Activated CD4-positive, alpha-beta T cell treated with anti-CD3 and anti-CD28 coated beads, Interleukin-2, Interleukin-6, amounts not matched to agents 100 ng/mL and 50 ng/mL, durations not matched to agents 16 hours and 8 hours (primary cell): ENCODE data around the gene KRTAP13-2.

Experiments used
- DNase-seq: peaks from one replicate; pipeline ENCODE4 v3.0.0-alpha.2; 2020

The KRTAP13-2 gene, protein sequence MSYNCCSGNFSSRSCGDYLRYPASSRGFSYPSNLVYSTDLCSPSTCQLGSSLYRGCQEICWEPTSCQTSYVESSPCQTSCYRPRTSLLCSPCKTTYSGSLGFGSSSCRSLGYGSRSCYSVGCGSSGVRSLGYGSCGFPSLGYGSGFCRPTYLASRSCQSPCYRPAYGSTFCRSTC

DNA sequence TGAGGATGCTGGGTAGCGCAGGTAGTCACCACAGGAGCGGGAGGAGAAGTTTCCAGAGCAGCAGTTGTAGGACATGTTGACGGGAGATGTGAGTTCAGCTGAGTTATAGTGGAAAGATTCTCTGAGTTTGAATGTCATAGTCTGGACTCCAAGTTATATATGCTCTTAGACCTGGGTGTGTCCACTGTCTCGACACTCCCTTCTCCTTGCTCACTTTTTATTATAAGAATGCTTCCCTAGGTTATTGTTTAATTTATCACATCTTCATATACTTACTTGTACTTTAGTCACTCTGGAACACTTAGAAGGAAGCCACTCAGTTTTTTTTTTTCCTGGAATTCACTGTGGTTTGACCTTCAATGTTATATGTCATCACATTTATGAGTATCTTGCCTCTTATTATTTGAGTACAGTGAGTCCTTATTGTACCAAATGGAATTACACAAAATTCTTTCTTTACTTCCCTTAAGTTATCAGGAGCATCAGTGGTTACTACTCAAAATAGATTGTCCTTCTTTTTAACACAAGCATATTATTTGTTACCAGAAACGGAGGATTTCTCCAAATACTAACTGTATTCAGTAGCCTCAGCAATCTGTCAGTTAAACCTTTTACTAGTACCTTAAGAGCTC lies at the start of gene KRTAP13-2:
Gene KRTAP13-2, minus strand, starts transcription at position 133 of the 632 bp plus-strand sequence. Its CDS starts 58 bp downstream, at position 75.
- DNase-seq = no peak

DNA sequence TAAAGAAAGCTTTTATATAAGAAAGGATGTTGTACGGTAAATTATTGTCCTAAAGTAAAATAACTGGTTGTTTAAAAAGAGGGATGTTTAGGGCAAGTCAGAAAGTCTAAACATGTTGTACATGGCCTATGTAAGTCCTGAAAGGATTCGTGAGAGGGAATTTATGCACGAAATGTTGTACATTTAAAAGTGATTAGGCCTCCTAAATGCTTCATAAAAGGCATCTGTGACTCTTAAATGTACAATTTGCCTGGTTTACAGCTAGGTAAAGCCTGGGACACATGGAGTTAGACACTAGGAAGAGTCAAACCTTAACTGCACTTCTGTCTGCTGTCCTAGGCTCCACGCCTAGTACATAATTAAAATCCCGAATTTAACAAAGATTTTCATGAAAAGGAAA lies 43.9 kb upstream of the KRTAP13-2 start:
- DNase-seq = no peak

DNA sequence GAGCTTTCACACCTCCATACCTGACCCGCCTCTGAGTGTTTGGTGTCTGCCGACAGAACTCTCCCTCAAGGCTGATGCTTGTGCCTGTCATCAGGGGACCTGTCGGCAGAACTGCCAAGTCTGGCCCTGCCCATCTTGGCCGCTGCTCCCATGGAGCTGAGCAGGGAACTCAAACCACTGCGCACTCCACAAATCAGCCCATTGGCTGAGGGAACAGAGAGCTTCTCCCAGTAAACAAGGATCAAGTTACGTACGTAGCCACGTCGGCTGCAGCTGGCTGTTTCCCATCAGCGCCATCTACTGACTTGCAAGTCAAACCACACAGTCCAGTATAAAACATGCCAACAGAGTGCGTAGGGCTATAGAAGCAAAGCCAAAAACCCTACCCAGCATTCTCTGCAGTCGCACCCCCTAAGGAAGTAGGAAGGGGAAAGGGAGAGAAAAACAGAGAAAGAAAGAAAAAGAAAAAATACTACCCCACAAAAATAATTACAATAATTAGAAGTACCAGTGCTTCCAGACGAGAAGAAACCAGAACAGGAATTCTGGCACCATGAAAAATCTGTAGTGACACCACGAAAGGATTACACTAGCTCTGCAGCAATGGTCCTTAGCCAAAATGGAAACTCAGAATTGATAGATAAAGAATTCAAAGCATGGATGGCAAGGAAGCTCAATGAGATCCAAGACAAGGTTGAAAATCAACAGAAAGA lies 36.9 kb upstream of the KRTAP13-2 start:
- peak; percentile 50 for DNase-seq

DNA sequence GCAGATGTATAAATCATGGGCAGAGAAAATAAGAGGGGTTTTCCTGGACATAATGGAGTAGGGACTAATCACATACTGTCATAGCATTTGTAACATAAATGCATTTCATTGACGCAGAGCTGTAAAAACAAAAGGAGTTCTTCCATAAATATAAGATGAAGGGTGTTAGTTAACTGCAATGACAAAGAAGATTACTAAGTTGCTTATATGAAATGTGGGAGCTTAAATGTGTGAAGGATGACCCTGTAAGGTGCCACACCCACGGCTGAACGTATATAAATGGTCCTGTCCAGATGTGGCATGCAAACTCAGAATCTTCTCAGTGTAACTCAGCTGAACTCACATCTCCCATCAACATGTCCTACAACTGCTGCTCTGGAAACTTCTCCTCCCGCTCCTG lies 23.7 kb upstream of the KRTAP13-2 start, which contains the start of gene KRTAP13-1:
Gene KRTAP13-1, plus strand, starts transcription at position 301 of the 400 bp plus-strand sequence. Its CDS starts 56 bp downstream, at position 357.
- no peak for DNase-seq

DNA sequence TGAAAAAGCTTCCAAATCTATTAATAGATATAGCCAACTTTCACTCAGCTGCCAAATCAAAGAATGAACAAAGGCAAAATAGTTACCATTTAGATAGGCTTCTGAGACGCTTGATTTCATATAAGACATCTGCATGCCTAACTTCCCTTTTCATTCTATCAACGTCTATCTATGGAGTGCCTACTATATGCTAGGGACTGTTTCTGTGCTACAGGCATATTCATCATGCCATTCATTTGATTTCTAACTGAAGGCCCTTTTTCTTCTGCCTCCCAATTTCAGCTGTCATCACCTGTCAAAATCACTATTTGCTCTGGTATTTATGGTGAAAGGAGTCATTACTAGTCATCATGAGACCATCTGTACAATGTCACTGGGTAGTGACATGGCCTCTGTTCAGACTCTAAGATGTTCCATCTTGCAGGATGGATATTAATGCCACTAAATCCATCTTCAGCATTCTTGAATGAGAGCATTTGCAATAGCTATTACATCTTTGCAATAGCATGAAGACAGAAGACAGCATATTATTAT lies 19.5 kb upstream of the KRTAP13-2 start:
- DNase-seq = no peak

DNA sequence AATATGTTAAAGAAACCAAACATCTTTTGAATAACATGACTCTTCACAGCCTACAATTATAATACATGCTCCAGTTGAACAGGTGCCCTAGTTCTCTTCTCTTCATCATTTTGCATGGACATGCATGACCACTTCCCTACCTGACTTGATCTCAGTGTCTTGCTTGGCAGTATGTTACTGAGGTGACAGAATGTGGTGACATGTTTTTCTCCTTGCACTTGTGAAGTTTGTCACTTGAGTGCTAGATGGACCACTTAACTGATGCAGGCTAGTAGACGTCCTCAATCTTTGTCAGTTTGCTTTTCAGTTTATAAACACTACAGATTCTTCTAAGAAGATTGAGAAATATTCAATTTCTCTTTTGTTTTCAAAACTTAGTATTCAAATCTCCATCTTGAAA lies 10.1 kb upstream of the KRTAP13-2 start:
- DNase-seq = no peak

DNA sequence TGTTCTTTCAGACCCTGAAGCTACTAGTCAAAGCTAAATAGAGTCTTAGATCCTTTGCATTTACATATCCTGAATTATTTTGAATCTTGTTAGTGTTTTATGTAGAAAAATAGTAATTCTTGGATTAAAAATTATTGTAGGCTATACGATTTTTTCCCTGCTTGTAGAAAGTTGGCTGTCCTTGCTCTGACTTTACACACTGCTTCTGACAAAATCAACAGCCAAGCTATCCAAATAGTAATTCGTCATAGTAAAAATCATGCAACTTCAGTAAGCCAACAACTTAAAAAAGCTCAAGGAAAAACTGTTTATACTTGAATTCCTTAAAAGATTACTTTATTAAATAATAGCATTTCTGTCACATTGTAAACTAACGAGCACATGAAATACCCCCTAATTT lies 16.2 kb downstream of the KRTAP13-2 start:
- DNase-seq = no peak

DNA sequence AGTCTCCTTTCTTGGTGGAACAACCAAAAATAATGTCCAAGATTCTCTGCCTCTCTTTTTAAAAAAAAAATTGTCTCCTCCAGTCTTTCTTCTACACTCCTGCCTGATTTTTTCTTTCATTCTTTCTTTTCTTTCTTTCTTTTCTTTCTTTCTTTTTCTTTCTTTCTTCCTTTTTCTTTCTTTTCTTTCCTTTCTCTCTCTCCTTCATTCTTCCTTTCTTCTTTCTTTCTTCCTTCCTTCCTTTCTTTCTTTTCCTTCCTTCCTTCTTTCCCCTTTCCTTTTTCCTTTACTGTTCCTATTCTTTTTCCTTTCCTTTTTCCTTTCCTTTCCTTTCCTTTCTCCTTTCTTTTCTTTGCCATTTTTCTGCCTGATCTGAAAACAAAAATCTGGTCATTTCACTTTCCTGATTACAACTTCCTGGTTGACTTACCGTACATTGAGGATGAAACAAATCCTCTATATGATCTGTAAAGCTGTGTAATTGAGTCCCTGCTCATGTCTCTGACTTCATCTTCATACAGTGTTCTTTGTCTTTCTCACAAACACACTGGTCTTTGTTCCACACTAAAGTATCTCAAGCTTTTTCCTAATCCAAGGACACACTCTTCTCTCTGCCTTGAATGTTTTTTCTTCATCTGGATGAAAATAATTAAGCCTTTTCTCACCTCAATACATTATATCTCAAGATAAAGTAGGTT lies 17.6 kb downstream of the KRTAP13-2 start:
- DNase-seq = no peak

DNA sequence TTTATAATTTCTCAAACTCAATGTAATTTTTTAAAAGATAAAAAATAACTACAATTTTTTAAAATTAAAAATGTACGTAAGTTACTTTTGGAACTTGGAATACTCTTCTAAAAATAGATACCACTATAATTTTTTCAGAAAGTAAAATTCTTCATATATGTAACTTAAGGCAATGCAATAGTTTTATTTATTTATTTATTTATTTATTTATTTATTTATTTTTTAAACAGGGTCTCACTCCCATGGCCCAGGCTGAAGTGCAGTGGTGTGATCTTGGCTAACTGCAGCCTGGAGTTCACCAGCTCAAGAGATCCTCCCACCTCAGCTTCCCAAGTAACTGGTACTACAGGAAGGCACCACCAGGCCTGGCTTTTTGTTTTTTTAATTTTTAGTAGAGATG lies 20.5 kb downstream of the KRTAP13-2 start:
- DNase-seq = no peak

DNA sequence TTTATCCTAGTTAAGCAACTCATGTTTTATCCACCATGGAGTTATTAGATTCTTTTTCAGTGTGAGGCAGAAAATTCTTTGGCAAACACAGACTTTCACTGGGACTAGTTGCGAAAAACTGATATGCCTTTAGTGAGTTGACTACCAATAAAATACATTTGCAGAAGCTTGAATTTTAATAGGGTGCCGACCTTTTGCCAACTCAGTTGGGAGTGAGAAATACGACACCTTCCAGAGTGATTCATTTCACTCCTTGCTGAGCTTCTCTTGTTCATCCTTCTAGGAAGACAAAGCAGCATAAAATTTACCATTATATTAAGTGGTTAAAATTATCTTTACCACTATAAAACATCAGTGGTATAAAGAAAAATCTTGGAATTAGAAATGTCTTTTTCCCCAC lies 22.5 kb downstream of the KRTAP13-2 start:
- no peak for DNase-seq

DNA sequence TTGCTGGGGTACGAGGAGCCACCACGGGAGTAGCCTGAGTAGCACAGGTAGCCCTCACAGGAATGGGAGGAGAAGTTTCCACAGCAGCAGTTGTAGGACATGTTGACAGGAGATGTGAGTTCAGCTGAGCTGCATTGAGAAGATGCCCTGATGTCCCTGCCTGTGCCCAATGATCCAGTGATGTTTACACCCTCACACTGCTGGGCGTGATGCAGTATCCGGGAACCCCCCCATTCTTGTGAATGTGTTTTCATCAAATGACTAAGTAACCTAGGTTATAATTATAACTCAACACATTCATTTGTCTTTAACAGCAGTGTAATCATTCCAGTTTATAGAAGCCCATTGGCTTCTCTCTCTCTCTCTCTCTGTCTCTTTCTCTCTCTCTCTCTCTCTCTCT lies 23.6 kb downstream of the KRTAP13-2 start, which contains the start of gene KRTAP23-1:
Gene KRTAP23-1, minus strand, starts transcription at position 101 of the 400 bp plus-strand sequence. Its CDS starts 0 bp downstream, at position 101.
- no peak for DNase-seq

DNA sequence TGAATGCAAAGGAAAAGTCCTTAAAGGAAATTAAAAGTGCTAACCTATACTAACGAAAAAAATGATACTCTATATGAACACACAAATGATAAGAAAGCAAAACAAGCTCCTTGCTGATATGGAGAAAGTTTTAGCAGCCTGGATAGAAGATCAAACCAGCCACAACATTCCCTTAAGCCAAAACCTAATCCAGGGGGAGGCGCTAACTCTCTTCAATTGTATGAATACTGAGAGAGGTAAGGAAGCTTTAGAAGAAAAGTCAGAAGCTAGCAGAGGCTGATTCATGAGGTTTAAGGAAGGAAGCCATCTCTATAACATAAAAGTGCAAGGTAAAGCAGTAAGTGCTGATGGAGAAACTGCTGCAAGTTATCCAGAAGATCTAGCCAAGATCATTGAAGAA lies 27.1 kb downstream of the KRTAP13-2 start:
- DNase-seq = no peak

DNA sequence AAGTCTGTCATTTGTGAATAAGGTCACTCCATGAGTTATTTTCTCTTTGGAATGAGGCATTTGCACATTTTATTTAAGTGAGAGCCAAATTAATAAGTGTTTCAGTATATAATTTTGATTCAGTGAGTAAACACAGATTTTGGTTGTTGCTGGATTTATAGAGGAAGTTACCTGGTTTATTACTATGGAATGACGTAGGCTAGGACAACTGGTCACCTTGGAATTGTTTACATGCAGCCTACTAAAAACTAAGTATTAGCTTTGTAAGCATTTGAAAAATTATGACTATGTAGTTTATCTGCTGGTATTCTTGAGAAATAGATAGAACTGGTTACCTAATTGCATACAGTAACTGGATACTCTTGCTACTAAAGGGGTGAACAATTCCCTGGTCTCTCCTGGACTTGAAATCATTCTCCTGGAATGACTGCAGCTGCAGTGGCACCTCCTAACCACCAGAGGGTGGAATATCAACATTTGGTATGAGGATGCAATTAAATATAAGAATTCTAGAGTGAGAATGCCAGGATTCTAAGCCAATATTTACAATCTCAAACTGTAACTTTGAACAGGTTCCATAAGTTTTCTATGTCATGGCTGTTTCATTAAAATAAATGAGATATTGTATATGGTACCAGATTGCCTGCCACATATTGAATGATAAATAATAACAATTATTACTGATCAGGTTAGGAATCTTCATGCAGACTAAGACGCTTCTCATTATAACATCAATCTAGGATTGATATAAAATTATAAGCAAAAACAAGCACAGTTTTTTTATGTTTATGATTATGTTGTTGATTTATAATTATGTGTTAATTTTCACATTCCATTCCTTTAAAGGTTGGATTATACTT lies 31.1 kb downstream of the KRTAP13-2 start:
- peak; percentile 39 for DNase-seq

DNA sequence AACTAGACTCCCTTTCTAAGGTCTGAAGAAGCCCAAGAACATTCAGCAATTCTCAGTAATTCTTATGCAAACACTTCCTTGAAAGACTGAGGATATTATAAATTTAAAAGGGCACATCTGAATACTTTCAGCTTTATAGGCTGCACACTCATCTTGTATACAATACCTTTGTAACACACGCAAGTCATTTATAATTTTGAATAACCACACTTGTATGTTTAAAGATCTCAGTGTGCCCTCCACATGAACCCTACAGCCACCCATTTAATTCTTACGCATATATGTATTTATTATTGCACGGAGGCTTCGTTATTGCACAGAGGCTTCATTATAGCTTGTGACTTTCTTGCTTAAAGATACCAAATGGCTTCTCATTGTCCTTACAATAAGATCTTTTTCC lies 33.4 kb downstream of the KRTAP13-2 start:
- no peak for DNase-seq

DNA sequence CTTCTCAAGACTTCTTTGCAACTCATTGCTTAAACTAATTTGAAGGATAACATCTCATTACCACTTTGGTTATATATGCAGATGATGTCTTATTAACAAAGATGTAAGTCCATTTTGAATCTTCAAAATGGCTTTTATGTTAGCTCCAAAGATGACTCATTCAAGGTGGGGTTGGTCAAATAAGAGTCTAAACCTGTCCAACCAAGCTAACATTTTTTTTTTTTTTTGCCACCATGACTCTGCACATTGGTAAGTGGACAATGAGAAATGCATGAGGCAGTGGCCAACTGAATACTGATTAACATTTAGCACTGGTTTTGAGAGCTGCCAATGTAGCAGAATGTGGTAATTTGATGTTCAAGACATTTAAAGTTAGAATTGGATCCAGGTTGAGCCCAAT lies 34.3 kb downstream of the KRTAP13-2 start:
- no peak for DNase-seq

DNA sequence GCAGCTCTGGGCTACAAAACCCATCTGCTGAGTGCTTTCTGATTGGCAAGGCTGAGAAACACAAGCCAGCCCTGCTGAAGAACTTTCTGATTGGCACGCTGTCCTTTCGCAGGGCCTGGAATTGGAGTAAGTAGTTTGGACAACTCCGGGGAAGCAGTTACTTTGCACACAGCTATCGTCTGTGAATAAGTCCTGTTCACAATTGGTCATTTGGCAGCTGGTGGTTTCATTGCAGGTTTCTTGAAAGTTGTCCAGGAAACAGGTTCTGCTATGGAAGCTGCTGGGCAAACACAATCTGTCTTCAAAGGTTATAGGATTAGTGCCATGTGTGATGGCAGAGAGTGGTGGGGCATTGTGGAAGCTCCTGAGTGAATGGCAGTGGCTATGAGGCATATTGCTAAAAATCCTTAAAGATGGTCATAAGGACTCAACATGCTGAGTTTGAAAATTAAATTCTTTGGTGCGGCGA lies 34.8 kb downstream of the KRTAP13-2 start, which contains the start of gene KRTAP27-1:
Gene KRTAP27-1, minus strand, starts transcription at position 419 of the 469 bp plus-strand sequence. Its CDS starts 26 bp downstream, at position 393.
- DNase-seq = no peak

DNA sequence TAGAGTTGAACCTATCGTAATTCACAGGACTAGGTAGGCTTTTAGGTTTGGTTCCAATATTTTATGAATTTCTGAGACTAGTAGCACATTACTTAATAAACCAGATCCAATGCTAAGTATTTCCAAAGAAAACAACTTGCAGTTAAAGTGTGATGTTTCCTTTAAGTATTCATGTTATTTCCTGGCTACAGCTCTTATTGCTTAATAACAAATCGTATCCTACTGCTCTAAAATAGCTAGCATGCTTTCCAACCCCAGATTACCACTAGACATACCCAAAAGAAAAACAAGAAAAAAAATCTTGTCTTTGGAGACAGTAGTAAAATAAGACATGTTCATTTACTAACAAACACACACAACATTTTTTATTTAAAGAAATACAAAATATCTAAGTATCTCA lies 35.5 kb downstream of the KRTAP13-2 start:
- DNase-seq = no peak

DNA sequence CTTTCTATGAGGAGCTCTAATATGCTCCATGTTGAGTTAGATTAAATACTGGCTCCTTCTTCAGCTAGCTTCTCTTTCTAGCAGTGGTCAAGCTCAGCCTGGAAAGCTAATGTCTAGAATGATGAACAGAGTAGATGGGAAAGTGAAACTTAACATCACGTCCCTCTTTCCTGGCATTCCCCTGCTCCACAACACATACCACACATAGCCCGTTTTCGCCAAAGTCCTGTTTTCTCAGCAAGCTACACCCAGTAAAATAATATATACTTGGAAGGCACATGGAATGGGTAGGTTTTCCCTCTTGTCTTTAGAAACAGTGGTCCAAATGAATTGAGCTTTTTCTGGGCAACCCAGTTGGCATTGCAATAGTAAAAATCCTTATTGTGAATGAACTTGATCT lies 38.3 kb downstream of the KRTAP13-2 start:
- no peak for DNase-seq

DNA sequence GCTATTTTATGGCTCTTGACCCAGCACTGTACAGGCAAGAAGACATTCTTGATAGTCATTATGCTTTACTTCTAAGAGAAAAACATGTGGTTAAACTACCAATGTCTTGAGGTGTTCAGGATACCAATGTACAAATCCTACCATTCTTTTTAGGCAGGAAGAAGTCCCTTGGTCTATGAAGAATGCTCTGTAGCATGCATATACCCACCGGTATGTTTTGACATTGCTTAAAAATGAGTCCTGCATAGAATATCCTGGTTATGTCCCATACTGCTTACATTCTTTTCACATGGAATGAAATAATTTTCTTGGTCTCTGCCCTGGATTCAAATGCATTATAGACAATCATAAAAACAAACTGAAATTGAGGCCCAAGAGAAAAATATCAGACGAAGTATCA lies 39.4 kb downstream of the KRTAP13-2 start:
- DNase-seq = no peak

DNA sequence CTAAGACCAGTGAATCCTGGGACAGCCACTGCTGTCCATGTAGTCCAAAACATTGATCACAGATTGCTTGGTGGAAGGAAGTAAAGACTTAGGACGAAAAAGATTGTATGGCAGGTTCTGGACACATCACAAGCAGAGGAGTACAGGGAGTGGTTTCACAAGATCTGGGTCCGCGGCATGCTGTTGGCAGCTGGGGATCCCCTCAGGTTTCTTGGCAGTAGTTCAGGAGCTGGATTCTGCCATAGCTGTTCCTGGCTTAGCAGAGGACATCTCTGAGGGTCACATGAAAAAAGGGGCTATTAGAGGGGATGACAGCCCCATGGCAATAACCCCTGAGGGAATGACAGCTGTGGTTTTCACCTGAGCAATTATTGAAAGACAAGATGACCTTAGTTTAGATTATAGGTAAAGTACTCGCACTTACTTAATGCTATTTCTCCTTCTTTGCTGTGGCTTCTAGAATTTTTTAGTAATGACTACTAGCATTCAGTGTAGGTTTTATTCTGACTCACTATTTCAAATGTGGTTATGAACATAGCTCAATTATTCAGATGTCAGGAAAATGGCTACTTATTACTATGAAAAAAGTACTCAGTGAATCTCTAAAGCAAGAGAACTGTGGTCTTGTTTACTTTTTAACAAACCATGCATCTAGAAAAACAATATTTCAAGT lies 42.7 kb downstream of the KRTAP13-2 start:
- no peak for DNase-seq

DNA sequence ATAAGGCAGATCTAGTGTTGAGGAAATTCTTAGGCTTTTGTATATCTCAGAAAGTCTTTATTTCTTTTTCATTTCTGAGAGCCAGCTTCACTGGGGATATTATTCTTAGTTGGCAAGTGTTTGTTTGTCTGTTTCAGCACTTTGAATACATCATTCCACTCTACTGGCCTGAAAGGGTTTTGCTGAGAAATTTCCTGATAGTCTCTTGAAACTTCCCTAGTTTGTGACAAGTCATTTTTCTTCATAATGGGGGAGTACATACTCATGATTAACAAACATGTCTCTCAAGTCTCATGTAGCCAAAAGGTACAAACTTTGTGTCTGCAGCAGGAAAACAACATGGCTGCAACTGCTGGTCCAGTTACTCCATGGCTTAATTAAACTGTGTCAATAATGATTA lies 45.7 kb downstream of the KRTAP13-2 start:
- DNase-seq = no peak
